Fibroblast of mammary gland (primary cell): Measurements from ENCODE around the gene SIM2.

ENCODE experiments used
- DNase-seq: peaks from one replicate; pipeline ENCODE4 v3.0.0-alpha.2; 2010; ENCODE audit warnings: low read depth
- H3K4me3 ChIP-seq: 2 replicates; pipeline ENCODE4 v1.5.1; 2011; ENCODE audit warnings: low read depth, mild to moderate bottlenecking, low read length, moderate library complexity; ENCODE audit not compliant: control insufficient read depth
- TF ChIP-seq, protein P1 (sequence below): conservative IDR thresholded peaks from 2 replicates; pipeline ENCODE4 v1.5.1; 2011; ENCODE audit warnings: low read depth, low read length, inconsistent platforms; ENCODE audit not compliant: control insufficient read depth, insufficient read depth

Gene SIM2

GRCh38 chr21:36741506-36741905 is 42.6 kb downstream of the SIM2 start:
- TF ChIP-seq, protein P1, sequence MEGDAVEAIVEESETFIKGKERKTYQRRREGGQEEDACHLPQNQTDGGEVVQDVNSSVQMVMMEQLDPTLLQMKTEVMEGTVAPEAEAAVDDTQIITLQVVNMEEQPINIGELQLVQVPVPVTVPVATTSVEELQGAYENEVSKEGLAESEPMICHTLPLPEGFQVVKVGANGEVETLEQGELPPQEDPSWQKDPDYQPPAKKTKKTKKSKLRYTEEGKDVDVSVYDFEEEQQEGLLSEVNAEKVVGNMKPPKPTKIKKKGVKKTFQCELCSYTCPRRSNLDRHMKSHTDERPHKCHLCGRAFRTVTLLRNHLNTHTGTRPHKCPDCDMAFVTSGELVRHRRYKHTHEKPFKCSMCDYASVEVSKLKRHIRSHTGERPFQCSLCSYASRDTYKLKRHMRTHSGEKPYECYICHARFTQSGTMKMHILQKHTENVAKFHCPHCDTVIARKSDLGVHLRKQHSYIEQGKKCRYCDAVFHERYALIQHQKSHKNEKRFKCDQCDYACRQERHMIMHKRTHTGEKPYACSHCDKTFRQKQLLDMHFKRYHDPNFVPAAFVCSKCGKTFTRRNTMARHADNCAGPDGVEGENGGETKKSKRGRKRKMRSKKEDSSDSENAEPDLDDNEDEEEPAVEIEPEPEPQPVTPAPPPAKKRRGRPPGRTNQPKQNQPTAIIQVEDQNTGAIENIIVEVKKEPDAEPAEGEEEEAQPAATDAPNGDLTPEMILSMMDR: no peak
- no peak overlapping the region for H3K4me3 ChIP-seq
- no peak for DNase-seq

- TF ChIP-seq, protein P1: no peak
- no peak overlapping the region for H3K4me3 ChIP-seq
- no peak for DNase-seq
Observed at GRCh38 chr21:36743008-36743407, 44.1 kb downstream of the SIM2 start.

DNA sequence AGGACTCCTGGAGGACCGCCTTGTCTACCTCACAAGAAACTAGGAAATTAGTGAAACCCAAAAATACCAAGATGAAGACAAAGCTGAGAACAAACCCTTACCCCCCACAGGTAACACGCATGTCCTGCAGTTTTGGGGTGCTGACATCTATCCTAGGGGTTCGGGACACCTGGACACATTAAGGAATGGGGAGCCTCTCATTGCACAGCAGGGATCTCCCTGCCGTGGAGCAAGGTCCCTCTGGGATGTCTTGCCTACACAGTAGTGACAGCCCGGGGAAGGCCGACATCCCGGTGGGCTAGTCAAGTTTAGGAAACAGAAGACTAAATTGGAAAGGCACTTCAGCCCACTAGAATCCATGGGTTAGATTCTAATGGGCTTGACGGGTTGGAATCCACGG is 44.5 kb downstream of the SIM2 start:
- no peak for DNase-seq
- H3K4me3 ChIP-seq: no peak overlapping the region
- TF ChIP-seq, protein P1: no peak

DNA sequence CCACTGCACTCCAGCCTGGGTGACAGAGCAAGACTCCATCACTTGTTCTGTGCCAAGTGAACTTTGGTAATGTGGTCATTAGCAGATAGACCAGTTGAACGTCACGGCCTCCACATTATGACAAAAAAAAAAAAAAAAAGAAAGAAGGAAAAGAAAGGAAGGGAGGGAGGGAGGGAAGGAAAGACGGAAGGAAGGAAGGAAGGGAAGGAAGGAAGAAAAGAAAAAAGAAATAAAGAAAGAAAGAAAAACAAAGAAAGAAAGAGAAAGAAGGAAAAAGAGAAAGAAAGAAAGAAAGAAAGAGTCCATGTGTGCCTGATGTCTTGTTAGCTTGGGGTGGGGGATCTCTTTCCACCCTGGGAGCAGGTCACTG is 45.3 kb downstream of the SIM2 start:
- DNase-seq: no peak
- TF ChIP-seq, protein P1: no peak
- H3K4me3 ChIP-seq: no peak overlapping the region

GRCh38 chr21:36744560-36745231 is 45.8 kb downstream of the SIM2 start:
- TF ChIP-seq, protein P1: no peak
- no peak for DNase-seq
- H3K4me3 ChIP-seq: no peak overlapping the region

- H3K4me3 ChIP-seq: no peak overlapping the region
- DNase-seq: no peak
- TF ChIP-seq, protein P1: no peak
Observed at GRCh38 chr21:36745459-36745858, 46.5 kb downstream of the SIM2 start.

DNA sequence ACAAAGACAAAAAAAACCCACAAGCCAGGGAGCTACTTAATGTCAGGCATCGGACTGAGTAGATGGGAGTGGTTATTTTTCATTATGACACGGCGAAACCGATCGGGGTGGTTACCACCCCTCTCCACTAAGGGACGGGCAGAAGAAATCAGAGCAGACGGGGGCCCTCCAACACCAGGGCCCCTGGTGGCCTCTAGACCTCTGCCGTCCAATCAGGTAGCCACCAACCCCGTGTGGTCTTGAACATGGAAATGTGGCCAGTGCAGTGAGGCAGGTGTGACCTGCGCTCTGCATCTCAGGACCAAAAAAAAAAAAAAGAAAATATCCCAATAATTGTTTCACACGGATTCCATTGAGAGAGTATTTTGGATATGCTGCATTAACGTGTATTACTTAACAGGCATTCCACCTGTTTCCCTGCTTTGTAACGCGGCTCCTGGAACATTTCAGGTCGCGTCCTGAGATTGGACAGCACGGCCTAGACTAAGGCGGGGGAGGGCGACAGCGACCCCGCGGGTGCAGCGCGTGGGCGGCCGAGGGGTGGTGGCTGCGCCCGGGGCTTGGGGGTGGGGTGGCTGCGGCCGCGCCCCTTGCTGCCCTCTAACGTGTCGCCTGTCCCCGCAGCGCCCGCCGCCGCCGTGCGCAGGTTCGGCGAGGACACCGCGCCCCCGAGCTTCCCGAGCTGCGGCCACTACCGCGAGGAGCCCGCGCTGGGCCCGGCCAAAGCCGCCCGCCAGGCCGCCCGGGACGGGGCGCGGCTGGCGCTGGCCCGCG is 48.3 kb downstream of the SIM2 start:
- no peak for DNase-seq
- no peak overlapping the region for H3K4me3 ChIP-seq
- TF ChIP-seq, protein P1: no peak
